Right cardiac atrium (tissue), 5 donors: ENCODE results near the gene CDC42EP5. TPM values are rescaled to one million over a fixed set of nuclear protein-coding genes. Genes with fewer than 3 reads are reported as not detected.

ENCODE experiments used
- ATAC-seq, 2 donors: fragments of 200-7000 bp; cut with Tn5 transposase; one replicate each; pipeline versions ENCODE4 v1.8.0 to v1.9.1; 2020; ENCODE audit warnings: moderate library complexity in 2 of 2, mild to moderate bottlenecking in 1 of 2
- DNase-seq, 3 donors: peaks; one replicate each; pipeline ENCODE4 v3.0.0-alpha.2; 2020
- H3K27ac ChIP-seq: one replicate; pipeline ENCODE4 v1.5.1; 2013; ENCODE audit warnings: mild to moderate bottlenecking, low read length, control low read depth, moderate library complexity
- H3K27me3 ChIP-seq: one replicate; pipeline ENCODE4 v1.6.1; 2013; ENCODE audit not compliant: control insufficient read depth, insufficient read depth
- H3K4me1 ChIP-seq: one replicate; pipeline ENCODE4 v1.6.1; 2013; ENCODE audit warnings: low read length; ENCODE audit not compliant: control insufficient read depth, insufficient read depth
- H3K4me3 ChIP-seq: one replicate; pipeline ENCODE4 v1.5.1; 2013; ENCODE audit warnings: low read length, control low read depth
- H3K9me3 ChIP-seq: one replicate; pipeline ENCODE4 v1.6.1; 2013; ENCODE audit warnings: low read length; ENCODE audit not compliant: control insufficient read depth
- WGBS: extraction: QIAGEN DNeasy Blood & Tissue Kit; methylation state at CpG from one replicate; pipeline ENCODE4 v1.1.7; 2013; 5-methylcytosine and 5-hydroxymethylcytosine counted together
- intact Hi-C, 4 donors: fragments of 100-400 bp; cut with DNase I; formaldehyde crosslinking; loops; one replicate each; pipeline versions ENCODE4 v1.11.0 to v1.14.0; 2022 to 2023
- polyA plus RNA-seq: library from polyadenylated mRNA; stranded (reverse); fragments of 200-250 nt; gene quantifications from one replicate; pipeline ENCODE4 v1.2.3, GENCODE V29; 2013
- total RNA-seq, 4 donors: library from RNA; stranded (reverse); fragmentation: NEBNext Ultra II Directional; extraction: Animal tissue kit (Norgen Biotek cat#: 25700); gene quantifications; one replicate each; pipeline ENCODE4 v1.2.1, GENCODE V29; 2021
- donor health status: healthy with polysubstance abuse.
- donor health status: DM: no; HTN: yes; CAD: no.
- donor health status: DM: no; HTN: no; CAD: no.
- donor health status: DM: no; HTN: yes; CAD: no; lungs with severe emphysema.
- donor health status: DM: yes; HTN: yes; CAD: no.

CDC42EP5 gene
- total and polyA plus RNA-seq, 5 donors = 10.4 to 22.5 (median 12.4) TPM

DNA sequence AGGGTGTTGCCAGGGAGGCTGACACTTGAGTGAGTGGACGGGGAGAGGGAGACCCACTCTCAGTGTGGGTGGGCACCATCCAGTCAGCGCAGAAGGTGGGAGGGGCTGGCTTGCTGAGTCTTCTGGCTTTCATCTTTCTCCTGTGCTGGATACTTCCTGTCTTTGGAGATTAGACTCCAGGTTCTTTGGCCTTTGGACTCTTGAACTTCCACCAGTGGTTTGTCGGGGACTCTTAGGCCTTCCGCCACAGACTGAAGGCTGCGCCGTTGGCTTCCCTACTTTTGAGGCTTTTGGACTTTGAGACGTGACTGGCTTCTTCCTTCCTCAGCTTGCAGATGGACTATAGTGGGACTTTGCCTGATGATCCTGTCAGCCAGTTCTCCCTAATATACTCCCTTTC, 28.4 kb downstream of the CDC42EP5 start:
- WGBS = 72% methylated on average over 7 of the region's 7 CpGs
- intact Hi-C loops = no loop called here
- H3K27ac ChIP-seq = no peak overlapping the region
- no peak overlapping the region for H3K4me3 ChIP-seq
- DNase-seq = peak in 1 of 3 donors; percentile 11
- H3K27me3 ChIP-seq = no peaks in the 10 kb centered on the region
- no peaks in the 10 kb centered on the region for H3K9me3 ChIP-seq
- H3K4me1 ChIP-seq = no peaks in the 10 kb centered on the region
- no peak for ATAC-seq

DNA sequence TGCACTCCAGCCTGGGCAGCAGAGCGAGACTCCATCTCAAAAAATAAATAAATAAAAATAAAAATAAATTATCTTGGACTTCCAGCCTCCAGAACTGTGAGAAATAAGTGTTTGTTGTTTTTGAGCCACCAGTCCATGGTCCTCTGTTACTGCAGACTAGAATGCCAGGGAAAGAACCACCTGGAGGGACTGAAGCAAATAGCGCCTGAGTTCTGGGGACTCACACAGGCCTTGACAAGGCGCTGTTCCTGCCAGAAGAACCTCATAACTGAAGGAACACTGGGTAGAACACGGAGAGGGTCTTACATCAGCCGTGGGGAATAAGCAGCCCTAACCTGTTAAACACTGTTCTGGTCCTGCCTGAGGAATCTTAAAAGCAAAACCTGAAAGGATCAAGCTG, 32.5 kb downstream of the CDC42EP5 start:
- Histone ChIP-seq H3K9me3 (no peaks in the 10 kb centered on the region), H3K27me3 (no peaks in the 10 kb centered on the region), H3K4me3 (no peak overlapping the region), H3K4me1 (peaks cover 4% of the 10 kb centered on the region), H3K27ac (no peak overlapping the region)
- 95% methylated on average over 5 of the region's 5 CpGs for WGBS
- intact Hi-C loops = no loop called here
- ATAC-seq = no peak
- DNase-seq = no peak

DNA sequence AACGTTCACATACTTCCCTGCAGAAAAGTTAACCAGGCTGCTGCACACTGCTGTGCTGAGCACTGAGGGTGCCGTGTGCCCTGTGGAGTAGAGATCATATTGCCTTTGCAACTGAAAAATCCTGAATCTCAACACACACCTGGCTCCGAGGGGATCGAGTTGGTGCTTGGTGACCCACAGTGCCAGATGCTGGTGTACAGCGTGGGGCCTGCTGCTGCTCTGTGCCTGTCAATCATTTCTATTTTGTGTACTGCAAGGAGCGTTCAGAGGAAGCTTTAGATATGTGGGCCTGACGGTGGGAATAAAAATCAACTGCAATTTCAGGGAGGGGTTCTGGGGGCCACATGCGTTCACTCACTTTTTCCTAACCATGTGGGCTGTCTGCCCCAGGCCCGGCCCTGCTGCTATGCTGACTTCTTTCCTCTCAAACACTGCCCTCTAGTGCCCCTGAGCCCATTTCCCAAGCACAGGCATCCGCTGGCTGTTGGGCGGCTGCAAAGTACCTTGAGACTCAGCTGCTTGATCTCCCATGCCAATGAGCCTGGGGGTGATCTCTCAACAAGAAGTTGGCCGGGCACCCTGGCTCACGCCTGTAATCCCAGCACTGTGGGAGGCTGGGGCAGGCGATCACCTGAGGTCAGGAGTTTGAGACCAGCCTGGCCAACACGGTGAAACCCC, 33.8 kb downstream of the CDC42EP5 start:
- 61% methylated on average over 15 of the region's 15 CpGs for WGBS
- Histone ChIP-seq H3K27me3 (no peaks in the 10 kb centered on the region), H3K9me3 (no peaks in the 10 kb centered on the region), H3K4me3 (no peak overlapping the region), H3K27ac (no peak overlapping the region), H3K4me1 (peaks cover 4% of the 10 kb centered on the region)
- intact Hi-C loops = no loop called here
- ATAC-seq (peak; percentile 29 to 39), DNase-seq (peak in 2 of 3 donors; percentile 41 to 61)

DNA sequence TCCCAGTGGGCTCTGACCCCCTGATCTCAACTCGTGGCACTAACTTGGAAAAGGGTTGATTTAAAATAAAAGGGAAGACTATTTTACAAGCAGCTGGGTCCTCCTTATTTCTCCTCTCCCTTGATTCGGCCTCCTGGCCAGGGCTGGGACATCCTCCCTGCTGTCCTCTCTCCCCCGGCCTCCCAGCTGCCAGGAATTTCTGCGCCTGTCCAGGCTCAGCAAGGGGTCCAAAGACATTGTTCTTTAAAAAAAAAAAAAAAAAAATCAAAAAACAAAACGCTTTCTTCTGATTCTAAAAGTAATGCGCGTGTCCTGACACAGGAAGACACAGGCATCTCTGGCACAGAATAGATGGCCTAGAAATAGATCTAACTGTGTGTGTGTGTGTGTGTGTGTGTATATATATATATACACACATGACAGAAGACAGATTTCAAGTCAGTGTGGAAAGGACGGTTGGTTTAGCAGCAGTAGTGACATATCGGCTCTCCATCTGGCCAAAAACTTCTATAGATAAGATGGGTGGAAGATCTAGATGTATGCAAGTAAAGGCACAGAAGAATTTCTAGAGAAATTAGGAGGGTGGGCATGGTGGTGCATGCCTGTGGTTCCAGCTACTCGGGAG, 36.4 kb downstream of the CDC42EP5 start:
- Histone ChIP-seq H3K27ac (no peak overlapping the region), H3K4me3 (no peak overlapping the region), H3K27me3 (no peaks in the 10 kb centered on the region), H3K9me3 (no peaks in the 10 kb centered on the region), H3K4me1 (peaks cover 4% of the 10 kb centered on the region)
- intact Hi-C loops = no loop called here
- ATAC-seq (no peak), DNase-seq (no peak)
- 46% methylated on average over 10 of the region's 10 CpGs for WGBS

DNA sequence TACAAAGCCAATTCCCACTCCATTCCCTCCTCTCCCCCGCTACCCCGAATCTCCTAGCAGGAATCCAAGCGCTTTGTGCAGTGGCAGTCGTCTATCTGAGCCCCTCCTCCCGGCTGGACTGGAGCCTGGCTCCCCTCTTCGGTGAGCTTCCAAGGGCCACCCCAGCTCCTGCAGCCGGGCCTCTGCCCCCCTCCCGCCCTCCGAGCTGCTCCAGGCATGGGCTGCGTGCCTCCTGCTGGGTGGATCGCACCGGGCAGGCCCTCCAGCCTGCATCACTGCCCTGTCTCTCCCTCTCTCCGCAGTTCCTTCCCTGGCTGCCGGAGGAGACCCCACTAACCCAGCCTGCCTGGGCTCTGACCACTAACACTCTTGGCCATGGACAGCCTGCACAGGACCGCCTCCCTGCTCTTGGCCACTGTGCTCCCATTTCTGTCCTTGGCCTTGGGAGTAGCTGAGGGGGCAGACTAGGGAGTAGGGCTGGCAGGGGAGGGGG, 37.0 kb downstream of the CDC42EP5 start:
- 35% methylated on average over 15 of the region's 15 CpGs for WGBS
- DNase-seq = peak in 2 of 3 donors; percentile 17 to 76
- H3K27ac ChIP-seq = no peak overlapping the region
- intact Hi-C loops = no loop called here
- ATAC-seq = peak; percentile 19 to 53
- H3K4me3 ChIP-seq = no peak overlapping the region
- peaks cover 6% of the 10 kb centered on the region for H3K4me1 ChIP-seq
- H3K27me3 ChIP-seq = no peaks in the 10 kb centered on the region
- no peaks in the 10 kb centered on the region for H3K9me3 ChIP-seq

DNA sequence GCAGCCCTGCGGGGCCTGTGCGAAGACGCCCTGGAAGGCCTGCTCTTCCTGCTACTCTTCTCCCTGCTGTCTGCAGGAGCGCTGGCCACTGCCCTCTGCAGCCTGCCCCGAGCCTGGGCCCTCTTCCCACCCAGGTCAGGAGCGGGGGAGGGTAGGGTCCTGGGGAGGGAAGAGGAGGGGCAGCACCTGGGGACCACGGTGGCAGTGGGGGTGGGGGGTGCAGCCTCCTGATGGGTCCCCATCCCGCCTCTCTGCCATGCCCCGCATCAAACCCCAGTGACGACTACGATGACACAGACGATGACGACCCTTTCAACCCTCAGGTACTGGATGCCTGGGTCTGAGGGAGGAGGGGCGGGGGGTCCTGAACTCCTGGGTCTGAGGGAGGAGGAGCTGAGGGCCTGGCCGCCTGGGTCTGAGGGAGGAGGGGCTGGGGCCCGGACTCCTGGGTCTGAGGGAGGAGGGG, 37.5 kb downstream of the CDC42EP5 start:
- Histone ChIP-seq H3K9me3 (no peaks in the 10 kb centered on the region), H3K27me3 (no peaks in the 10 kb centered on the region), H3K4me3 (no peak overlapping the region), H3K27ac (no peak overlapping the region), H3K4me1 (peaks cover 8% of the 10 kb centered on the region)
- DNase-seq (peak in 2 of 3 donors; percentile 21 to 57), ATAC-seq (peak; percentile 6 to 9)
- WGBS = 34% methylated on average over 16 of the region's 16 CpGs
- intact Hi-C loops = no loop called here

DNA sequence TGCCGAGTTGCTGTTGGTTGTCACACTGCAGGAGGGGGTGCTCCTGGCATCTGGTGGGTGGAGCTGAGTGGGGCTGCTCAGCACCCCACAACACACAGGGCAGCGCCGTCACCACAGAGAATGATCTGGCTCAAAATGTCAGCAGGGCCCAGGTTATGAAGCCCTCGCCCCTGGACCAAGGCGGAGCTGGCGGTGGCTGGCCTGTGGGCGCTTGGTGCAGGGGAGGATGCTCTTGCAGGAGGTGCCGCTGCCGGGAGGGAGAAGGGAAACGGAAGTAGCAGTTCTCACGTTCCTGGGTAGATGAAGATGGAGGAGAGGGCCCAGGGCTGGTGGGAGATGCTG, 38.3 kb downstream of the CDC42EP5 start:
- ATAC-seq (peak in 1 of 2 donors; percentile 2), DNase-seq (peak in 1 of 3 donors; percentile 22)
- Histone ChIP-seq H3K9me3 (no peaks in the 10 kb centered on the region), H3K27ac (no peak overlapping the region), H3K4me3 (no peak overlapping the region), H3K4me1 (peaks cover 8% of the 10 kb centered on the region), H3K27me3 (no peaks in the 10 kb centered on the region)
- WGBS = 37% methylated on average over 11 of the region's 11 CpGs
- intact Hi-C loops = no loop called here

DNA sequence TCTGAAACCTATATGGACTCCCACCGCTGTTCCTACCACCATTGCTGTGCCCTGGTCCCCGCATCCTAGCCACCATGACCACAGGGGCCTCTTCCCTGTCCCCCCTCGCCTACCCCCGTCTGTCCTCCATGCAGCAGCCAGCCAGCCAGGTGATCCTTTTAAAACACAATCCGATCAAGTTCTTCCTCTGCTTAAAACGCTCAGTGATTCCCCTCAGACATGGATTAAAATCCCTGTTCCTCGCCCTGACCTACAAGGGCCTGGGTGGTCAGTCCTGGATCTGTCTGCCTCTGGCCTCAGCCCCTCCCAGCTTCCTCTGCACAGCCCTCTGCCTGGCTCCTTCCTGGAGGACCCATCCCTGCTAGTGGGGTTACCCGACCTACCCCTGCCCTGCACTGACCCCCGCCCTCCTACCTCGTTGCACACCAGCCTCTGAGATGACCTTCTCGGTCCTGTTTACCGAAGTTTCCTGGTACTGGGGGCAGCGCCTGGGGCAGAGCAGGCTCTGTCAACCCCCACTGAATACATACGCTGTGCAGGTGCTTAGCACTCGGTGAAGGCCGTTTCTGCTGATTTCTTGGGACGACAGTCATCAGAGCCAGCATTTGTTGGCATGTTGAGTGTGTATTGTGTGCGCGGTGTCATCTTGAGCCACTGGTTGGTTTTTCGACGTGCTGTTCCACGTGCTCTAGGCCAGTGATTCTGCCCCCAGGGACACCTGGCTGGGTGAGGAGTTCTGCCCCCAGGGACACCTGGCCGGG, 38.8 kb downstream of the CDC42EP5 start:
- no peak for ATAC-seq
- no peaks in the 10 kb centered on the region for H3K9me3 ChIP-seq
- H3K27me3 ChIP-seq = no peaks in the 10 kb centered on the region
- H3K4me1 ChIP-seq = peaks cover 8% of the 10 kb centered on the region
- intact Hi-C loops = no loop called here
- H3K4me3 ChIP-seq = no peak overlapping the region
- WGBS = 54% methylated on average over 23 of the region's 23 CpGs
- no peak overlapping the region for H3K27ac ChIP-seq
- DNase-seq = peak; percentile 7 to 76 (median 68)

DNA sequence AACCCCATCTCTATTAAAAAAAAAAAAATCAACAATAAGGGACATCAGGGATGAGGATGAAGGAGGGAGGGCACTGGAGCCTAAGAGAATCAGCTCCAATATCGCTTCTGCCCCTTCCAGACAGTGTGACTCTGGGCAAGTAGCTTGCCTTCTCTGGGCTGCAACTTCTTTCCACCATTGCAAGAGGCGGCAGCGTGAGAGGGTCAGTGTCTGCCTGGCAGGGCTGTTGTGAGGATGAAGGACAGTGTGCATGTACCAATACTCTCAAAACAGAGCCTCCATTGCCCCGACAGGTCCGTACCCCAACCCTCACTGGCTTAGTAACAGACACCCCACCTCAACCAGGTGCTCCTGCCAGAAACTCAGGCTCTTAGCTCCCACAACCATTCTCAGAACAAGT, 39.4 kb downstream of the CDC42EP5 start:
- Histone ChIP-seq H3K4me3 (no peak overlapping the region), H3K4me1 (peaks cover 8% of the 10 kb centered on the region), H3K27me3 (no peaks in the 10 kb centered on the region), H3K9me3 (no peaks in the 10 kb centered on the region), H3K27ac (no peak overlapping the region)
- 91% methylated on average over 5 of the region's 5 CpGs for WGBS
- intact Hi-C loops = no loop called here
- DNase-seq (peak in 1 of 3 donors; percentile 1), ATAC-seq (no peak)

DNA sequence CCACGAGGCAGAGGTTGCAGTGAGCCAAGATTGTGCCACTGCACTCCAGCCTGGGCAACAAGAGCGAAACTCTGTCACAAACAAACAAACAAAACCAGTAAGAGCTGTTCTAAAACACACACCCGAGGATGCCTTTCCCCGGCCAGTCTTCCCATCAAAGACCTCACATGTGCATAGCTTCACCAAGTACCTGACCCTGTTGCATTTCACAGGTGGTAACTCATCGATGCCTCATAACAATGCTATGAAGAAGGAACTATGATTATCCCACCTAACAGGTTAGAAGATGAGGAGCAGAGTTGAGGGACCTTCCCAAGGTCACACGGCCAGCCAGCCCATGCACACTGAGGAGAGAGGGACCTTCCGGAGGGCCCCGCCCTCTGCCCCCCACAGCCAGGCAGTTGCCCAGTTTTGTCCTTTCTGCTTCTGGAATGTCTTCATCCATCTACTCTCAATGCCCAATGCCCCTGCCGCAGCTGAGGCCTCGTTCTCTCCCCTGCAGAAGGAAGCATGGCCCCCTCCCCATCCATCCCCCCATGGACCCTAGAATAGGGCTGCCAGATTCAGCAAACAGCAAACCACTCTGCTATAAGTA, 40.9 kb downstream of the CDC42EP5 start:
- ATAC-seq (no peak), DNase-seq (no peak)
- no peaks in the 10 kb centered on the region for H3K9me3 ChIP-seq
- no peaks in the 10 kb centered on the region for H3K27me3 ChIP-seq
- no peak overlapping the region for H3K4me3 ChIP-seq
- H3K27ac ChIP-seq = no peak overlapping the region
- 75% methylated on average over 10 of the region's 10 CpGs for WGBS
- intact Hi-C loops = no loop called here
- H3K4me1 ChIP-seq = peaks cover 8% of the 10 kb centered on the region
